Measurements from ENCODE around the gene KLHDC4.

- TF ChIP-seq CTCF (IDR thresholded peaks at IDR 0.05): no peak
- no peak for TF ChIP-seq GATA2 (CRISPR knock-in tag; IDR thresholded peaks at IDR 0.05)
- TF ChIP-seq RAD21 (IDR thresholded peaks at IDR 0.05; ENCODE audit: low read length): no peak
- TF ChIP-seq EZH2phosphoT487 (IDR thresholded peaks at IDR 0.05; ENCODE audit: borderline replicate concordance, low read depth): no peak
- TF ChIP-seq JUND (IDR thresholded peaks at IDR 0.05): no peak
- TF ChIP-seq POLR2AphosphoS5 (IDR thresholded peaks at IDR 0.05; ENCODE audit: low read depth, low read length): no peak
- no peak for TF ChIP-seq TCF12 (IDR thresholded peaks at IDR 0.05)
- TF ChIP-seq EP300 (IDR thresholded peaks at IDR 0.05; ENCODE audit: borderline replicate concordance in 1 of 2, low read depth in 1 of 2, low read length in 1 of 2): no peak
- TF ChIP-seq GABPA (IDR thresholded peaks at IDR 0.05; ENCODE audit: low read depth): no peak
- TF ChIP-seq ELF1 (IDR thresholded peaks at IDR 0.05): no peak
These were observed 61.9 kb downstream of the KLHDC4 start for GRCh38 chr16:87703835-87704375.

Data from SK-N-SH (cell line).